Neural cell (in vitro differentiated cells): ENCODE measurements around the gene GNPAT. TPM values are rescaled to one million over a fixed set of nuclear protein-coding genes. Genes with fewer than 3 reads are reported as not detected.

Source experiments
- H2AFZ ChIP-seq: fragments of 200-600, 300-800 bp; sonication (generic), shearing (Covaris generic); 2 replicates; pipeline ENCODE4 v1.6.0; 2014; ENCODE audit warnings: low read depth, mild to moderate bottlenecking, antibody characterized with exemption, low read length, moderate library complexity
- H3F3A ChIP-seq: fragments of 200-600 bp; shearing (Covaris generic); 2 replicates; pipeline ENCODE4 v1.6.1; 2016; ENCODE audit warnings: mild to moderate bottlenecking, moderate library complexity, mixed read lengths, antibody characterized with exemption, low read length; ENCODE audit not compliant: insufficient read depth, poor library complexity, severe bottlenecking
- H3K27ac ChIP-seq: fragments of 200-600, 300-800 bp; sonication (generic), shearing (Covaris generic); 2 replicates; pipeline ENCODE4 v1.5.1; 2014; ENCODE audit warnings: mild to moderate bottlenecking, low read length, moderate library complexity
- H3K27me3 ChIP-seq: fragments of 300-800, 200-600 bp; sonication (generic), shearing (Covaris generic); 2 replicates; pipeline ENCODE4 v1.6.0; 2014; ENCODE audit warnings: mild to moderate bottlenecking, low read depth, low read length, moderate library complexity; ENCODE audit not compliant: insufficient read depth
- H3K36me3 ChIP-seq: fragments of 300-800, 200-600 bp; sonication (generic), shearing (Covaris generic); 2 replicates; pipeline ENCODE4 v1.5.1; 2014; ENCODE audit warnings: mild to moderate bottlenecking, antibody characterized with exemption, low read length, moderate library complexity; ENCODE audit not compliant: insufficient read depth
- H3K4me2 ChIP-seq: fragments of 300-800, 200-600 bp; sonication (generic), shearing (Covaris generic); 2 replicates; pipeline ENCODE4 v1.6.0; 2014; ENCODE audit warnings: mild to moderate bottlenecking, low read length
- H3K4me3 ChIP-seq: fragments of 300-800, 200-600 bp; sonication (generic), shearing (Covaris generic); 2 replicates; pipeline ENCODE4 v1.5.1; 2014; ENCODE audit warnings: mild to moderate bottlenecking, low read length, moderate library complexity
- H3K79me2 ChIP-seq: fragments of 200-600 bp; shearing (Covaris generic); replicated peaks from 2 replicates; pipeline ENCODE4 v1.6.0; 2014; ENCODE audit warnings: mild to moderate bottlenecking, low read length, moderate library complexity; ENCODE audit not compliant: insufficient read depth
- H3K9ac ChIP-seq: fragments of 300-800, 200-600 bp; sonication (generic), shearing (Covaris generic); 2 replicates; pipeline ENCODE4 v1.6.1; 2016; ENCODE audit warnings: mild to moderate bottlenecking, low read length, mixed read lengths
- H3K9me2 ChIP-seq: fragments of 200-600 bp; shearing (Covaris generic); 2 replicates; pipeline ENCODE4 v1.6.1; 2016; ENCODE audit warnings: mild to moderate bottlenecking, low read length, mixed read lengths; ENCODE audit not compliant: insufficient read depth
- H3K9me3 ChIP-seq: fragments of 200-600, 300-800 bp; sonication (generic), shearing (Covaris generic); 2 replicates; pipeline ENCODE4 v1.6.1; 2016; ENCODE audit warnings: mild to moderate bottlenecking, mixed run types, low read length, moderate library complexity, mixed read lengths
- H4K20me1 ChIP-seq: fragments of 200-600 bp; shearing (Covaris generic); 2 replicates; pipeline ENCODE4 v1.6.1; 2016; ENCODE audit warnings: mild to moderate bottlenecking, mixed run types; ENCODE audit not compliant: insufficient read depth
- CTCF ChIP-seq: fragments of 450-650 bp; IDR thresholded peaks from 2 replicates; pipeline ENCODE4 v1.5.1; 2014; ENCODE audit warnings: antibody characterized with exemption, mild to moderate bottlenecking, moderate library complexity; ENCODE audit not compliant: poor library complexity, severe bottlenecking
- EP300 ChIP-seq: fragments of 450-650 bp; conservative IDR thresholded peaks from 2 replicates; pipeline ENCODE4 v1.6.1; 2014; ENCODE audit warnings: antibody characterized with exemption, mild to moderate bottlenecking, moderate library complexity; ENCODE audit not compliant: poor library complexity, severe bottlenecking
- EZH2 ChIP-seq: fragments of 200-600, 300-800 bp; shearing (Covaris generic), sonication (generic); IDR thresholded peaks from 2 replicates; pipeline ENCODE4 v1.6.1; 2014; ENCODE audit warnings: antibody characterized with exemption, low read length, borderline replicate concordance, mild to moderate bottlenecking; ENCODE audit not compliant: insufficient read depth, poor library complexity, severe bottlenecking
- MXI1 ChIP-seq: fragments of 450-650 bp; conservative IDR thresholded peaks from 2 replicates; pipeline ENCODE4 v1.6.1; 2014; ENCODE audit warnings: antibody characterized with exemption, mild to moderate bottlenecking; ENCODE audit not compliant: poor library complexity, severe bottlenecking
- POLR2AphosphoS5 ChIP-seq: IDR thresholded peaks from 2 replicates; pipeline ENCODE4 v1.6.1; 2012
- RAD21 ChIP-seq: fragments of 450-650 bp; conservative IDR thresholded peaks from 2 replicates; pipeline ENCODE4 v1.6.1; 2014; ENCODE audit warnings: antibody characterized with exemption, mild to moderate bottlenecking, moderate library complexity
- REST ChIP-seq: IDR thresholded peaks from 2 replicates; pipeline ENCODE4 v1.6.1; 2012; ENCODE audit warnings: borderline replicate concordance
- SMC3 ChIP-seq: fragments of 450-650 bp; conservative IDR thresholded peaks from 2 replicates; pipeline ENCODE4 v1.6.1; 2014; ENCODE audit warnings: antibody characterized with exemption, mild to moderate bottlenecking, moderate library complexity; ENCODE audit not compliant: poor library complexity
- TAF1 ChIP-seq: IDR thresholded peaks from 2 replicates; pipeline ENCODE4 v1.6.1; 2012; ENCODE audit warnings: low read depth
- polyA plus RNA-seq: library from polyadenylated mRNA; depleted of rRNA; stranded (reverse); fragments of >200 nt; gene quantifications from 2 replicates; pipeline ENCODE4 v1.2.3, GENCODE V29; 2014

The GNPAT gene
- polyA plus RNA-seq, 1 donor from 2014 or later = 50.8 TPM

- Histone ChIP-seq H3K79me2 (no peaks in the 10 kb centered on the region), H3K4me2 (no peak overlapping the region), H2AFZ (no peak overlapping the region), H3K27ac (no peak overlapping the region), H3K9me2 (no peaks in the 10 kb centered on the region), H3K9me3 (no peaks in the 10 kb centered on the region), H4K20me1 (no peaks in the 10 kb centered on the region), H3K9ac (no peak overlapping the region), H3K36me3 (no peaks in the 10 kb centered on the region), H3F3A (no peaks in the 10 kb centered on the region), H3K27me3 (no peaks in the 10 kb centered on the region), H3K4me3 (no peak overlapping the region)
- TF ChIP-seq MXI1 (no peak), EP300 (no peak), RAD21 (no peak), TAF1 (no peak), CTCF (no peak), EZH2 (no peak), POLR2AphosphoS5 (no peak), SMC3 (no peak), REST (no peak)
Measured at GRCh38 chr1:231313661-231314060, 72.6 kb downstream of the GNPAT start.

GRCh38 chr1:231315887-231316286, 74.9 kb downstream of the GNPAT start:
- Histone ChIP-seq H3K4me2 (no peak overlapping the region), H4K20me1 (no peaks in the 10 kb centered on the region), H3K9ac (no peak overlapping the region), H3K9me3 (no peaks in the 10 kb centered on the region), H3K4me3 (no peak overlapping the region), H3K36me3 (no peaks in the 10 kb centered on the region), H3K79me2 (no peaks in the 10 kb centered on the region), H3K9me2 (no peaks in the 10 kb centered on the region), H3K27ac (no peak overlapping the region), H2AFZ (no peak overlapping the region), H3F3A (no peaks in the 10 kb centered on the region), H3K27me3 (no peaks in the 10 kb centered on the region)
- no peak for TF ChIP-seq RAD21
- TF ChIP-seq POLR2AphosphoS5 = no peak
- no peak for TF ChIP-seq REST
- no peak for TF ChIP-seq TAF1
- no peak for TF ChIP-seq EP300
- no peak for TF ChIP-seq CTCF
- no peak for TF ChIP-seq EZH2
- TF ChIP-seq SMC3 = no peak
- no peak for TF ChIP-seq MXI1
